Measurements from ENCODE around the gene CD177.
"Not testable (repeated sequence)": the region's sequence is repeated elsewhere in the genome, so short reads cannot be mapped to it uniquely, and the experiment has no call there.

CD177 gene

GRCh38 chr19:43342104-43342503, 11.4 kb upstream of the CD177 start:
- H3K4me1 Mint-ChIP-seq (ENCODE audit: low read depth); H3K27me3 Mint-ChIP-seq (ENCODE audit: low read depth); H3K36me3 Mint-ChIP-seq (ENCODE audit: low read depth); H3K27ac Mint-ChIP-seq; H3K4me3 Mint-ChIP-seq; DNase-seq (ENCODE audit: low spot score); H3K9me3 Mint-ChIP-seq: not testable (repeated sequence)

DNA sequence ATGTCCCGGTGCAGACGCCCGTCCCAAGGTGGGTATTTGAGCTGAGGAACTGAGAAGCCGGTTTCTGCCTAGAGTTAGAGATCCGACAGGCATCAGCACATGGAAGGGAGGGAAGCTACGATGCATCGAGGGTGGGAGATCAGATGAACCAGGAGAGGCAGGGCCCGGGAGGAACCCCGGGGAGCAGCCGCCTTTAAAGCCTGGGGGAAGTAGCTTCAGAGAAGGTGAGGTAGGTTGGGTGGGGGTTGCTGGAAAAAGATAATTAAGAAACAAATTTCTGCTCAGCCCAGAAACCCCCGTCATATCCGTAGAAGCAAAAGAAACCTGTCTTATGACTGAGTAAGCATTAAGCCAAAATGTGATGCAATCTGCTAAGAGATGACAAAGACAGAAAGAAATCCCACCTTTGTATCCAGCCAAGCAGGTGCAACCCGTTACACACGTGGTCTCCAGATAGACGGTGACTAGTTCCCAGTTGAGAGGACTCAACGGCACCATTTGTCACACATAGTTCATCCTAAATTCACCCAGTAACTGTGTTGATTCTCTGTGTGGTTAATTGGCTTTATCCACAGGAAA, 9.1 kb upstream of the CD177 start:
- not testable (repeated sequence) for H3K27me3 Mint-ChIP-seq (ENCODE audit: low read depth); H3K36me3 Mint-ChIP-seq (ENCODE audit: low read depth); H3K9me3 Mint-ChIP-seq; H3K4me1 Mint-ChIP-seq (ENCODE audit: low read depth); H3K4me3 Mint-ChIP-seq; H3K27ac Mint-ChIP-seq; DNase-seq (ENCODE audit: low spot score)

GRCh38 chr19:43349813-43350212, 3.7 kb upstream of the CD177 start:
- not testable (repeated sequence) for H3K36me3 Mint-ChIP-seq (ENCODE audit: low read depth); H3K27ac Mint-ChIP-seq; H3K27me3 Mint-ChIP-seq (ENCODE audit: low read depth); H3K9me3 Mint-ChIP-seq; DNase-seq (ENCODE audit: low spot score); H3K4me3 Mint-ChIP-seq; H3K4me1 Mint-ChIP-seq (ENCODE audit: low read depth)

- no peaks in the 10 kb centered on the region for H3K36me3 Mint-ChIP-seq (ENCODE audit: low read depth)
- no peaks in the 10 kb centered on the region for H3K9me3 Mint-ChIP-seq
- H3K27me3 Mint-ChIP-seq (ENCODE audit: low read depth): peaks cover 4% of the 10 kb centered on the region
- H3K4me3 Mint-ChIP-seq: no peak overlapping the region
- no peak overlapping the region for H3K27ac Mint-ChIP-seq
- DNase-seq (ENCODE audit: low spot score): no peak
- no peaks in the 10 kb centered on the region for H3K4me1 Mint-ChIP-seq (ENCODE audit: low read depth)
Observed at GRCh38 chr19:43351998-43352746, 1.3 kb upstream of the CD177 start.

DNA sequence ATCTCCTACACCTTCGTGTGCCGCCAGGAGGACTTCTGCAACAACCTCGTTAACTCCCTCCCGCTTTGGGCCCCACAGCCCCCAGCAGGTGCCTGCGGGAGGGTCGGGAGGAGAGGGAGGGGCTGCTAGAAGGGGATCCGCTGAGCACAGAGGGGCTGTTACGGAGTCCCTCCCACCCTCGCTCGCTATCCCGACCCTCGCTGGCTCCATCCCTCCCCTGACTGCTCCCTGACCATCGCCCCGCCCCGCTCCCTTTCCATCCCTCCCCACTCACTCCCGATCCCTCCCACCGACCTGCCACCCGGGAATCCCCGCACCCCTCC, 780 bp downstream of the CD177 start:
- no peak overlapping the region for H3K4me3 Mint-ChIP-seq
- H3K27me3 Mint-ChIP-seq (ENCODE audit: low read depth): peaks cover 4% of the 10 kb centered on the region
- no peaks in the 10 kb centered on the region for H3K4me1 Mint-ChIP-seq (ENCODE audit: low read depth)
- no peak overlapping the region for H3K27ac Mint-ChIP-seq
- DNase-seq (ENCODE audit: low spot score): no peak
- no peaks in the 10 kb centered on the region for H3K9me3 Mint-ChIP-seq
- no peaks in the 10 kb centered on the region for H3K36me3 Mint-ChIP-seq (ENCODE audit: low read depth)

DNA sequence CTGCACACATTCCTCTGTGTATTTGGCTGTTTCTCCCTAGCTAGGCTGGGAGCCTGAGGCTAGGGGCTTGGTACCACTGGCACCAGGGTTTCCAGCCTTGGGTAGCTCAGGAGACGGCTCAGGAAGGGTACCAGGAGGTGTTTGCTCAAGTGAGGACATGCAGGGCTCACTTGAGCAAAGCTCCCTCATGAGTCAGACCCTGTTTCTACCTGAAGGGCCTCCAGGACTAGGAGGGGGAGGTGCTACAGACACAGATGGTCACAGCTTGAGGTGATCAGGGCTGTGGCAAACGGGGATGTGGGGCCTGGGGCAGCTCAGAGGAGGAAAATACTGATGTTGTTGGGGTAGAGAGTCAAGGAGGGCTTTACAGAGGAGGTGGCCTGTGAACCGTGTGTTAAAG, 3.3 kb downstream of the CD177 start:
- not testable (repeated sequence) for H3K4me1 Mint-ChIP-seq (ENCODE audit: low read depth); H3K27ac Mint-ChIP-seq; H3K4me3 Mint-ChIP-seq; H3K27me3 Mint-ChIP-seq (ENCODE audit: low read depth); H3K9me3 Mint-ChIP-seq; H3K36me3 Mint-ChIP-seq (ENCODE audit: low read depth); DNase-seq (ENCODE audit: low spot score)

DNA sequence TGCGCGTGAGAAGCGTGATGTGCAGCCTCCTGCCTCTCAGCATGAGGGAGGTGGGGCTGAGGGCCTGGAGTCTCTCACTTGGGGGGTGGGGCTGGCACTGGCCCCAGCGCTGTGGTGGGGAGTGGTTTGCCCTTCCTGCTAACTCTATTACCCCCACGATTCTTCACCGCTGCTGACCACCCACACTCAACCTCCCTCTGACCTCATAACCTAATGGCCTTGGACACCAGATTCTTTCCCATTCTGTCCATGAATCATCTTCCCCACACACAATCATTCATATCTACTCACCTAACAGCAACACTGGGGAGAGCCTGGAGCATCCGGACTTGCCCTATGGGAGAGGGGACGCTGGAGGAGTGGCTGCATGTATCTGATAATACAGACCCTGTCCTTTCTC, 8.7 kb downstream of the CD177 start:
- Mint-ChIP-seq H3K27ac (no peak overlapping the region), H3K9me3 (no peaks in the 10 kb centered on the region), H3K4me3 (no peak overlapping the region), H3K36me3 (ENCODE audit: low read depth) (no peaks in the 10 kb centered on the region), H3K27me3 (ENCODE audit: low read depth) (no peaks in the 10 kb centered on the region), H3K4me1 (ENCODE audit: low read depth) (no peaks in the 10 kb centered on the region)
- DNase-seq (ENCODE audit: low spot score): no peak

DNA sequence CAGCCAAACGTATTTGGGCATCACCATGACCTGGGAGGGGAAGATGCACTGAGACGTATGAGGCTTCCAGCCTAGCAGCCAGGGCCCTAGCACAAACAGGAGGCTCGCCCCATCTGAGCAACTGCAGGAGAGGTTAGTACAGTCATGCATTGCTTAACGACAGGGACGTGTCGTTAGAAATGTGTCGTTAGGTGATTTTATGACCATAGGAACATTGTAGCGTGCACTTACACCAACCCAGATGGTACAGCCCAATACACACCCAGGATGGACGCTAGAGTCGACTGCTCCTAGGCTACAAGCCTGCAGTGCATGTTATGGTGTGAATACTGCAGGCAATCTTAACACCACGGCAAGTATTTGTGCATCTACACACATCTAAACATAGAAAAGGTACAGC, 9.3 kb downstream of the CD177 start:
- Mint-ChIP-seq H3K9me3 (no peaks in the 10 kb centered on the region), H3K27ac (no peak overlapping the region), H3K36me3 (ENCODE audit: low read depth) (no peaks in the 10 kb centered on the region), H3K4me3 (no peak overlapping the region), H3K4me1 (ENCODE audit: low read depth) (no peaks in the 10 kb centered on the region), H3K27me3 (ENCODE audit: low read depth) (no peaks in the 10 kb centered on the region)
- no peak for DNase-seq (ENCODE audit: low spot score)

DNA sequence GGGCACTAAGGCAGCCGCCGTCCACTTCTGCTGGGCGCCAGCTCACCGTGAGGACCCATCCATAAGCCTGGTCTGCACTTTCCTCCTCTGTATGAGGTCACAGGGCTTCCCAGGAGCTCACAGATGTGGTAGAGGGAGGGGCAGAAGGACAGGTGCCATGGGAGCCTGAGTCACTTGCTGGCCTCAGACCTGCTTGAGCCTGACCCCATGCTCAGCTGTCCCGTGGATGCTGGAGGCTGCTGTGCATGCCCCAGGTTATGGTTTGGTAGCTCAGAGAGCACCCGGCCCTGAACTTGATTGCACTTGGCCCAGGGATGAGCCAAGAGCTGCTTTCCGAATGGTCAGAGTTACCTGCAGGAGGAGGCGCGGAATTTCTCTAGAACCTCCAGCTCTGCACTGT, 12.2 kb downstream of the CD177 start:
- not testable (repeated sequence) for H3K4me1 Mint-ChIP-seq (ENCODE audit: low read depth); H3K27me3 Mint-ChIP-seq (ENCODE audit: low read depth); H3K36me3 Mint-ChIP-seq (ENCODE audit: low read depth); H3K9me3 Mint-ChIP-seq; H3K4me3 Mint-ChIP-seq; DNase-seq (ENCODE audit: low spot score); H3K27ac Mint-ChIP-seq

GRCh38 chr19:43367822-43368221, 14.3 kb downstream of the CD177 start:
- Mint-ChIP-seq H3K27me3 (ENCODE audit: low read depth) (no peaks in the 10 kb centered on the region), H3K4me3 (no peak overlapping the region), H3K9me3 (no peaks in the 10 kb centered on the region), H3K4me1 (ENCODE audit: low read depth) (no peaks in the 10 kb centered on the region), H3K36me3 (ENCODE audit: low read depth) (no peaks in the 10 kb centered on the region), H3K27ac (no peak overlapping the region)
- no peak for DNase-seq (ENCODE audit: low spot score)

- not testable (repeated sequence) for H3K27me3 Mint-ChIP-seq (ENCODE audit: low read depth); DNase-seq (ENCODE audit: low spot score); H3K36me3 Mint-ChIP-seq (ENCODE audit: low read depth); H3K9me3 Mint-ChIP-seq; H3K4me1 Mint-ChIP-seq (ENCODE audit: low read depth); H3K4me3 Mint-ChIP-seq; H3K27ac Mint-ChIP-seq
Observed at GRCh38 chr19:43368897-43369296, 15.4 kb downstream of the CD177 start.

DNA sequence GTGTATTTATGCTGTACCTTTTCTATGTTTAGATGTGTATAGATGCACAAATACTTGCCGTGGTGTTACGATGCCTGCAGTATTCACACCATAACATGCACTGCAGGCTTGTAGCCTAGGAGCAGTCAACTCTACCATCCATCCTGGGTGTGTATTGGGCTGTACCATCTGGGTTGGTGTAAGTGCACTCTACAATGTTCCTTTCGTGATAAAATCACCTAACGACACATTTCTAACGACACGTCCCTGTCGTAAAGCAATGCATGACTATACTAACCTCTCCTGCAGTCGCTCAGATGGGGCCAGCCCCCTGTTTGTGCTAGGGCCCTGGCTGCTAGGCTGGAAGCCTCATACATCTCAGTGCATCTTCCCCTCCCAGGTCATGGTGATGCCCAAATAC, 18.4 kb downstream of the CD177 start:
- Mint-ChIP-seq H3K9me3 (no peaks in the 10 kb centered on the region), H3K27ac (no peak overlapping the region), H3K4me1 (ENCODE audit: low read depth) (no peaks in the 10 kb centered on the region), H3K36me3 (ENCODE audit: low read depth) (no peaks in the 10 kb centered on the region), H3K27me3 (ENCODE audit: low read depth) (no peaks in the 10 kb centered on the region), H3K4me3 (no peak overlapping the region)
- no peak for DNase-seq (ENCODE audit: low spot score)

DNA sequence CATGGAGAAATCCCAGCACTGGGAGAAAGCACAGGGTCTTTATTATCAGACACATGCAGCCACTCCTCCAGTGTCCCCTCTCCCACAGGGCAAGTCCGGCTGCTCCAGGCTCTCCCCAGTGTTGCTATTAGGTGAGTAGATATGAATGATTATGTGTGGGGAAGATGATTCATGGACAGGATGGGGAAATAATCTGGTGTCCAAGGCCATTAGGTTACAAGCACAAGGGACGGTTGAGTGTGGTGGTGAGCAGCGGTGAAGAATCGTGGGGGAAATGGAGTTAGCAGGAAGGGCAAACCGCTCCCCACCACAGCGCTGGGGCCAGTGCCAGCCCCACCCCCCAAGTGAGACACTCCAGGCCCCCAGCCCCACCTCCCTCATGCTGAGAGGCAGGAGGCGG, 19.0 kb downstream of the CD177 start:
- Mint-ChIP-seq H3K9me3 (no peaks in the 10 kb centered on the region), H3K4me1 (ENCODE audit: low read depth) (no peaks in the 10 kb centered on the region), H3K27ac (no peak overlapping the region), H3K27me3 (ENCODE audit: low read depth) (no peaks in the 10 kb centered on the region), H3K4me3 (no peak overlapping the region), H3K36me3 (ENCODE audit: low read depth) (no peaks in the 10 kb centered on the region)
- DNase-seq (ENCODE audit: low spot score): no peak

DNA sequence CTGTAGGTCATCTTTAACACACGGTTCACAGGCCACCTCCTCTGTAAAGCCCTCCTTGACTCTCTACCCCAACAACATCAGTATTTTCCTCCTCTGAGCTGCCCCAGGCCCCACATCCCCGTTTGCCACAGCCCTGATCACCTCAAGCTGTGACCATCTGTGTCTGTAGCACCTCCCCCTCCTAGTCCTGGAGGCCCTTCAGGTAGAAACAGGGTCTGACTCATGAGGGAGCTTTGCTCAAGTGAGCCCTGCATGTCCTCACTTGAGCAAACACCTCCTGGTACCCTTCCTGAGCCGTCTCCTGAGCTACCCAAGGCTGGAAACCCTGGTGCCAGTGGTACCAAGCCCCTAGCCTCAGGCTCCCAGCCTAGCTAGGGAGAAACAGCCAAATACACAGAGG, 24.1 kb downstream of the CD177 start:
- not testable (repeated sequence) for H3K27ac Mint-ChIP-seq; H3K36me3 Mint-ChIP-seq (ENCODE audit: low read depth); H3K9me3 Mint-ChIP-seq; H3K4me1 Mint-ChIP-seq (ENCODE audit: low read depth); H3K27me3 Mint-ChIP-seq (ENCODE audit: low read depth); DNase-seq (ENCODE audit: low spot score); H3K4me3 Mint-ChIP-seq

DNA sequence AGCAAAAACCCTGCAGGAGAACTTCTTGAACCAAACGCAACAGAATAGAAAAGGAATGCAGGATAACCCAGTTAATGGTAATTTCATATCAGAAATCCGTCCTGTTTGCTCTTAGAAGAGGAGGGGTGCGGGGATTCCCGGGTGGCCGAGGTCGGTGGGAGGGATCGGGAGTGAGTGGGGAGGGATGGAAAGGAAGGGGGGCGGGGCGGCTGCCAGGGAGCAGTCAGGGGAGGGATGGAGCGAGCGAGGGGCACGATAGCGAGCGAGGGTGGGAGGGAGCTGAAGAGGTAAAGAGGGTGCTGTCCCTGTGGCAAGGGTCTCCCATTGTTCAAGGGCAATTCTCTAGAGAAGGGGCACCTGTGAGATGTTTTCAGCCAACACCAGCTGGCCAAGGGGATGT, 26.5 kb downstream of the CD177 start:
- DNase-seq (ENCODE audit: low spot score): no peak
- Mint-ChIP-seq H3K4me1 (ENCODE audit: low read depth) (no peaks in the 10 kb centered on the region), H3K4me3 (no peak overlapping the region), H3K27ac (no peak overlapping the region), H3K36me3 (ENCODE audit: low read depth) (no peaks in the 10 kb centered on the region), H3K27me3 (ENCODE audit: low read depth) (peaks cover 2% of the 10 kb centered on the region), H3K9me3 (no peaks in the 10 kb centered on the region)
